Measurements from ENCODE around the gene ST6GALNAC2. TPM values are rescaled to one million over a fixed set of nuclear protein-coding genes. Genes with fewer than 3 reads are reported as not detected.

Gene ST6GALNAC2
- polyA plus RNA-seq, 1 donor (not counting 4 experiments of a cell fraction or from before 2014, with no cell fraction given) = 45.8 TPM

DNA sequence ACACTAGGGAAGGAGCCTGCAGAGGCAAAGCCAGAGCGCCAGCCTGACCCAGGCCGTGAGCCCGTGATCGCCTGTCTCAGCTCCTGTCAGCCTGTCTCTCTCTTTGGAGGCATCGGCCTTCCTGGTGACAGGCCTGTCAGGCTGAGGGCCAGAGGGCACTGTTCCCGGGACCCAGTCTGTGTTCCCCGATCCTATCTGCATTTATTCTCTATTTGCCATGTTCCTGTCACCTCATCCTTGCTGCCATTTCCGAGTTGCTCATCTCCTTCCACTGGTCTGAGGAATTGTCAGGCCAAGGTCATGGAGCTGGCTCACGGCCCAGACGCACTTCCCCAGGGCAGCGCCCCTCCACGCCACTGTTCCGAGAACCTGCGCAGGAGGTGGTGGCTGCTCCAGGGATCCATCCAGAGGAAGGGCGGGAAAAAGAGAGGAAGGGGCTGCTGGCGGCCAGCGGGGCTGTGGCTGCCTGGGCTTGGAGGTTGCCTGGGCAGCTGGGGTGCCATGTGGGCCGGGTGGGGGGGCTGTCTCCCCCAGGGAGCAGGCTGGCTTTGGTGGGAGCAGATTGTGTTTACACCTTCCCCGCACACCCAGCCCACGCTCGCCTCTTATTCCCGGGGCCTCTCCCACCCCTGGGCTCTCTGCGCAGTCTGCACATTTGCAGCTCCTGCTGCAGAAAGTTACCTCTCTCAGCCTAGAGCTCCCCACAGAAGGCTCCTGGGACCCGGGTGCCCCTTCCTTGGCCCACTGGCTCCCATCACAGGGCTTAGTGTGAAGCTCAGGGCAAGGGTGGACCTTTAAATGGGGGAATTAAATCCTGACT lies 40.9 kb downstream of the ST6GALNAC2 start:
- Histone ChIP-seq H3K27me3 (ENCODE audit: control insufficient read depth, extremely low read depth, insufficient read depth, low read length) (peaks cover 32% of the 10 kb centered on the region), H3K4me3 (ENCODE audit: control insufficient read depth in 2 of 3, extremely low read depth in 1 of 3, insufficient read depth in 2 of 3, low read depth in 1 of 3, low read length in 3 of 3) (no peak overlapping the region), H3K36me3 (ENCODE audit: control insufficient read depth in 2 of 2, extremely low read depth in 1 of 2, insufficient read depth in 2 of 2, low read length in 2 of 2) (peaks cover 0 to 7% of the 10 kb centered on the region in 2 experiments), H2AFZ (ENCODE audit: control insufficient read depth, low read length) (no peak overlapping the region), H3K9me3 (ENCODE audit: control insufficient read depth, low read depth, low read length) (no peaks in the 10 kb centered on the region), H3K9ac (ENCODE audit: control insufficient read depth, extremely low read depth, insufficient read depth, low read length) (no peak overlapping the region), H3K4me1 (ENCODE audit: control insufficient read depth, extremely low read depth, insufficient read depth, low read length) (peaks cover 42% of the 10 kb centered on the region), H3K9me1 (ENCODE audit: control insufficient read depth, extremely low read depth, insufficient read depth, low read length) (no peaks in the 10 kb centered on the region), H4K20me1 (ENCODE audit: control insufficient read depth, extremely low read depth, insufficient read depth, low read length) (no peaks in the 10 kb centered on the region), H3K4me2 (ENCODE audit: control insufficient read depth, extremely low read depth, insufficient read depth, low read depth, low read length) (no peak overlapping the region), H3K27ac (ENCODE audit: control insufficient read depth, insufficient read depth, low read length) (no peak overlapping the region), H3K79me2 (ENCODE audit: control insufficient read depth, insufficient read depth, low read length) (peaks cover 14% of the 10 kb centered on the region)
- dilution Hi-C loops (cut with MboI; ENCODE audit: extremely low pct_ligation_motif_present, low sequenced_read_pairs) = no loop called here
- FAIRE-seq (no peak), DNase-seq (ENCODE audit: low read depth, low spot score) (no peak)
- no peak for TF ChIP-seq EZH2 (IDR thresholded peaks at IDR 0.05; ENCODE audit: low read length)
- TF ChIP-seq, protein P1, sequence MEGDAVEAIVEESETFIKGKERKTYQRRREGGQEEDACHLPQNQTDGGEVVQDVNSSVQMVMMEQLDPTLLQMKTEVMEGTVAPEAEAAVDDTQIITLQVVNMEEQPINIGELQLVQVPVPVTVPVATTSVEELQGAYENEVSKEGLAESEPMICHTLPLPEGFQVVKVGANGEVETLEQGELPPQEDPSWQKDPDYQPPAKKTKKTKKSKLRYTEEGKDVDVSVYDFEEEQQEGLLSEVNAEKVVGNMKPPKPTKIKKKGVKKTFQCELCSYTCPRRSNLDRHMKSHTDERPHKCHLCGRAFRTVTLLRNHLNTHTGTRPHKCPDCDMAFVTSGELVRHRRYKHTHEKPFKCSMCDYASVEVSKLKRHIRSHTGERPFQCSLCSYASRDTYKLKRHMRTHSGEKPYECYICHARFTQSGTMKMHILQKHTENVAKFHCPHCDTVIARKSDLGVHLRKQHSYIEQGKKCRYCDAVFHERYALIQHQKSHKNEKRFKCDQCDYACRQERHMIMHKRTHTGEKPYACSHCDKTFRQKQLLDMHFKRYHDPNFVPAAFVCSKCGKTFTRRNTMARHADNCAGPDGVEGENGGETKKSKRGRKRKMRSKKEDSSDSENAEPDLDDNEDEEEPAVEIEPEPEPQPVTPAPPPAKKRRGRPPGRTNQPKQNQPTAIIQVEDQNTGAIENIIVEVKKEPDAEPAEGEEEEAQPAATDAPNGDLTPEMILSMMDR (optimal IDR thresholded peaks at IDR 0.05 in 1 of 3, IDR thresholded peaks at IDR 0.05 in 1 of 3, conservative IDR thresholded peaks at IDR 0.05 in 1 of 3; ENCODE audit: extremely low read depth in 1 of 3, insufficient read depth in 2 of 3, low read length in 3 of 3) = no peak

DNA sequence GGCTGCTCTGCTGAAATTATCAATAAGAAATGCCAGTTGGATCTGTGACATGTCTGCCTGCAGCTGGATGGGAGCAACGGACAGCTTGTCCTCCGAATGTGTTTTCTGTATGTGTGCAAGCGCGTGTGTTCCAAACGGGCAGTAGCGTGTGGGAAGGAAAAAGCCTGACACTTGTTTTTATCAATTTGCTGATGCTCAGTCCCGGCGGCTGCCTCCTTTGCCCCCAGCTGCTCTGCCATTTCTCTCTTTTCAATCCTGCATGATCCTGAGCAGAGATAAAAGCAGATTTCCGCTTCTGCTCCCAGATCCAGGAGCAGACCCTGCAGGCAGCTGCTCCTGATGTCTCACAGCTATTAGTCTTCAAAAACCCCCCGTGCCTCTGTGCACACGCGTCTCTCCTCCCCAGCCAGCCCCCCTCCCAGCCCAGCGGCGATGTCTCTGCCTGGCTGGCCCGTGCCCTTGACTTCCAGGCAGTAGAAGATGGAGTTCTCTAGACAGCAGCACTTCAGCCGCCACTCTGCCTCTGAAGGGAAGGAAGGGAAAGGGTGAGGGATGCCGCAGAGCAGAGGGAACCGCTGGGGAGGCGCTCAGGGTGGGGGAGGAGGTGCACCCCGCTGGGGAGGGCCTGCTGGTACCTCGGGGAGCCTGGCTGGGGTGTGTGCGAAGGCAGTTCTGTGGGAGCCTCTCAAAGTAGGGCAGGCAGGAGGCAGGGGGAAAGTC lies 41.7 kb downstream of the ST6GALNAC2 start:
- no peak overlapping the region for H2AFZ ChIP-seq (ENCODE audit: control insufficient read depth, low read length)
- dilution Hi-C loops (cut with MboI; ENCODE audit: extremely low pct_ligation_motif_present, low sequenced_read_pairs) = no loop called here

More for the DNA sequence above, 41.7 kb downstream of the ST6GALNAC2 start:
- DNase-seq (ENCODE audit: low read depth, low spot score) (no peak), FAIRE-seq (no peak)
- TF ChIP-seq EZH2 (IDR thresholded peaks at IDR 0.05; ENCODE audit: low read length) = no peak
- TF ChIP-seq, protein P1 (optimal IDR thresholded peaks at IDR 0.05 in 1 of 3, IDR thresholded peaks at IDR 0.05 in 1 of 3, conservative IDR thresholded peaks at IDR 0.05 in 1 of 3; ENCODE audit: extremely low read depth in 1 of 3, insufficient read depth in 2 of 3, low read length in 3 of 3) = no peak
- no peak overlapping the region for H3K4me3 ChIP-seq (ENCODE audit: control insufficient read depth in 2 of 3, extremely low read depth in 1 of 3, insufficient read depth in 2 of 3, low read depth in 1 of 3, low read length in 3 of 3)
- H3K79me2 ChIP-seq (ENCODE audit: control insufficient read depth, insufficient read depth, low read length) = peaks cover 11% of the 10 kb centered on the region
- peaks cover 0 to 7% of the 10 kb centered on the region in 2 experiments for H3K36me3 ChIP-seq (ENCODE audit: control insufficient read depth in 2 of 2, extremely low read depth in 1 of 2, insufficient read depth in 2 of 2, low read length in 2 of 2)
- H3K9ac ChIP-seq (ENCODE audit: control insufficient read depth, extremely low read depth, insufficient read depth, low read length) = no peak overlapping the region
- H3K4me2 ChIP-seq (ENCODE audit: control insufficient read depth, extremely low read depth, insufficient read depth, low read depth, low read length) = no peak overlapping the region
- H3K4me1 ChIP-seq (ENCODE audit: control insufficient read depth, extremely low read depth, insufficient read depth, low read length) = peaks cover 42% of the 10 kb centered on the region
- H3K9me3 ChIP-seq (ENCODE audit: control insufficient read depth, low read depth, low read length) = no peaks in the 10 kb centered on the region
- no peak overlapping the region for H3K27ac ChIP-seq (ENCODE audit: control insufficient read depth, insufficient read depth, low read length)
- peaks cover 34% of the 10 kb centered on the region for H3K27me3 ChIP-seq (ENCODE audit: control insufficient read depth, extremely low read depth, insufficient read depth, low read length)
- no peaks in the 10 kb centered on the region for H4K20me1 ChIP-seq (ENCODE audit: control insufficient read depth, extremely low read depth, insufficient read depth, low read length)
- H3K9me1 ChIP-seq (ENCODE audit: control insufficient read depth, extremely low read depth, insufficient read depth, low read length) = no peaks in the 10 kb centered on the region
